GM12878 (cell line): ENCODE results near the gene AQP5.

Source experiments
- GABPA ChIP-seq: IDR thresholded peaks from 2 replicates; pipeline ENCODE4 v1.6.1; 2014; ENCODE audit warnings: antibody characterized with exemption, low read depth, mild to moderate bottlenecking, inconsistent platforms
- TF ChIP-seq, protein P1 (sequence below): IDR thresholded peaks from 2 replicates; pipeline ENCODE4 v1.6.1; 2012; ENCODE audit warnings: low read length, inconsistent platforms

GRCh38 chr12:50014342-50014741, 52.7 kb downstream of the AQP5 start:
- no peak for TF ChIP-seq GABPA
- TF ChIP-seq, protein P1, sequence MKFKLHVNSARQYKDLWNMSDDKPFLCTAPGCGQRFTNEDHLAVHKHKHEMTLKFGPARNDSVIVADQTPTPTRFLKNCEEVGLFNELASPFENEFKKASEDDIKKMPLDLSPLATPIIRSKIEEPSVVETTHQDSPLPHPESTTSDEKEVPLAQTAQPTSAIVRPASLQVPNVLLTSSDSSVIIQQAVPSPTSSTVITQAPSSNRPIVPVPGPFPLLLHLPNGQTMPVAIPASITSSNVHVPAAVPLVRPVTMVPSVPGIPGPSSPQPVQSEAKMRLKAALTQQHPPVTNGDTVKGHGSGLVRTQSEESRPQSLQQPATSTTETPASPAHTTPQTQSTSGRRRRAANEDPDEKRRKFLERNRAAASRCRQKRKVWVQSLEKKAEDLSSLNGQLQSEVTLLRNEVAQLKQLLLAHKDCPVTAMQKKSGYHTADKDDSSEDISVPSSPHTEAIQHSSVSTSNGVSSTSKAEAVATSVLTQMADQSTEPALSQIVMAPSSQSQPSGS = no peak
